ENCODE results near the gene APAF1.
A peak's percentile ranks its signal among the peaks of the same experiment; 100 is the strongest.

The APAF1 gene

GRCh38 chr12:98714426-98714825, 69.3 kb downstream of the APAF1 start:
- no peak overlapping the region for H3K4me3 ChIP-seq (ENCODE audit: low read depth, low read length)
- TF ChIP-seq, protein P1, sequence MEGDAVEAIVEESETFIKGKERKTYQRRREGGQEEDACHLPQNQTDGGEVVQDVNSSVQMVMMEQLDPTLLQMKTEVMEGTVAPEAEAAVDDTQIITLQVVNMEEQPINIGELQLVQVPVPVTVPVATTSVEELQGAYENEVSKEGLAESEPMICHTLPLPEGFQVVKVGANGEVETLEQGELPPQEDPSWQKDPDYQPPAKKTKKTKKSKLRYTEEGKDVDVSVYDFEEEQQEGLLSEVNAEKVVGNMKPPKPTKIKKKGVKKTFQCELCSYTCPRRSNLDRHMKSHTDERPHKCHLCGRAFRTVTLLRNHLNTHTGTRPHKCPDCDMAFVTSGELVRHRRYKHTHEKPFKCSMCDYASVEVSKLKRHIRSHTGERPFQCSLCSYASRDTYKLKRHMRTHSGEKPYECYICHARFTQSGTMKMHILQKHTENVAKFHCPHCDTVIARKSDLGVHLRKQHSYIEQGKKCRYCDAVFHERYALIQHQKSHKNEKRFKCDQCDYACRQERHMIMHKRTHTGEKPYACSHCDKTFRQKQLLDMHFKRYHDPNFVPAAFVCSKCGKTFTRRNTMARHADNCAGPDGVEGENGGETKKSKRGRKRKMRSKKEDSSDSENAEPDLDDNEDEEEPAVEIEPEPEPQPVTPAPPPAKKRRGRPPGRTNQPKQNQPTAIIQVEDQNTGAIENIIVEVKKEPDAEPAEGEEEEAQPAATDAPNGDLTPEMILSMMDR (IDR thresholded peaks at IDR 0.05; ENCODE audit: borderline replicate concordance, insufficient read depth, low read depth, low read length) = no peak

GRCh38 chr12:98719515-98720504, 74.7 kb downstream of the APAF1 start:
- H3K4me3 ChIP-seq (ENCODE audit: low read depth, low read length) = no peak overlapping the region
- TF ChIP-seq, protein P1 (IDR thresholded peaks at IDR 0.05; ENCODE audit: borderline replicate concordance, insufficient read depth, low read depth, low read length) = no peak

DNA sequence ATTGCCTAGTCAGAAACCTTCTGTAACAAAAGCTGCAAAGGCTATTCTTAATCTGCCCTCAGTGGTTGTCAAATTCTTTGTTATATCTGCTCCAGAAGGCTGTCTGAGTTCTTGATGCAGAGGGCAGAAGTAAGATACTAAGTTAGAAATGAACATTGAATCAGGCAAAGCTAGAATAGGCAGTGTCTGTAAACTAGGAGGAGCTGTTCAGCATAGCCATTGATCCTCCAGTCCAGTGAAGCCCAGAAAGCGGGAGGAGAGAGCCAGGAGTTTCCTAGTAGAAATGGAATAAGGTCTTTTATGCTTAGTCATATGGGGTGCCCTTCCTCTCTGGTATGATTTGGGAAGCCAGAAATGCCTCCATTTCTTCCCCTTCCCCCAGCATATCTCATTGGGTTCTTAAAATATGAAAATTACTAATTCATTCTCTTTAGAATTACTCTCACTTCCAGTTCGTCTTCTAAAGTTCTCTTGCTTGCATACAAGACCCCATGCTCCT, 76.2 kb downstream of the APAF1 start:
- no peak overlapping the region for H3K4me3 ChIP-seq (ENCODE audit: low read depth, low read length)
- TF ChIP-seq, protein P1 (IDR thresholded peaks at IDR 0.05; ENCODE audit: borderline replicate concordance, insufficient read depth, low read depth, low read length) = no peak

GRCh38 chr12:98724384-98725155, 79.5 kb downstream of the APAF1 start:
- TF ChIP-seq, protein P1 (IDR thresholded peaks at IDR 0.05; ENCODE audit: borderline replicate concordance, insufficient read depth, low read depth, low read length) = no peak
- H3K4me3 ChIP-seq (ENCODE audit: low read depth, low read length) = no peak overlapping the region

DNA sequence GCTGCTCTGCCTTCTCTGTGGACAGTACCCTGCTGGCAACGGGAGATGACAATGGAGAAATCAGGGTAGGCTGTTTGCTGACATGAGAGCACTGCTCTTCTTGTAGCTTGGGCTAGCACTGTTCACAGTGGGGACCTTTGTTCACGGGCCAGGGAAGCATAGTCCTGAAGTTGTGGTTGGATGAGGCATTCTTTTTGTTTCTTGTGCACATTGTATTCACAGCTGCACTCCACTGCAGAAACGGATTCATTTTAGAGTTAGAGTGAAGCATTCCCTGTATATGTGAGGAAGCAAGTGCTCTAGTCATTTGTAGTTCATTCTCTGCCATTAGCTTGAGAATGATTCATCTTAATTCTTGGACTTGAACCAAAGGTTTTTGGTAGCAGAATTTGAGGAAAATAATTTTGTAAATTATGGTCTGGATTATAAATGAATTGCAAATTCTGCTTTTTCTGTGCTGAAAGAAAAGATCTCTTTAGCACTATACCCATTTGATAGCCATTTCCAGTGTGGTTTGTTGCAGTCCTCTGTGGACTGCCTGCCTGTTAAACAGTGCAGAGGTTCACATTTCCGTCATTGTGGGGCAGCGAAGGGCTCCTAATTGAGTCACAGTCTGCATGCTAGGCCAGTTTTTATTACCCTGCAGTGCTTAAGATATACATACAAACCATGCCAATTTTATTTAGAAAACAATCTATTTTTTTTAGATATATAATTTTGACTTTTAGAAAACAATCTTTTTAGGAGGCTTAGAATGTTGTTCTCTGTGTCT, 80.6 kb downstream of the APAF1 start:
- TF ChIP-seq, protein P1 (IDR thresholded peaks at IDR 0.05; ENCODE audit: borderline replicate concordance, insufficient read depth, low read depth, low read length) = peak; percentile 42; the same call in 1 of the 2 replicates
- no peak overlapping the region for H3K4me3 ChIP-seq (ENCODE audit: low read depth, low read length)

DNA sequence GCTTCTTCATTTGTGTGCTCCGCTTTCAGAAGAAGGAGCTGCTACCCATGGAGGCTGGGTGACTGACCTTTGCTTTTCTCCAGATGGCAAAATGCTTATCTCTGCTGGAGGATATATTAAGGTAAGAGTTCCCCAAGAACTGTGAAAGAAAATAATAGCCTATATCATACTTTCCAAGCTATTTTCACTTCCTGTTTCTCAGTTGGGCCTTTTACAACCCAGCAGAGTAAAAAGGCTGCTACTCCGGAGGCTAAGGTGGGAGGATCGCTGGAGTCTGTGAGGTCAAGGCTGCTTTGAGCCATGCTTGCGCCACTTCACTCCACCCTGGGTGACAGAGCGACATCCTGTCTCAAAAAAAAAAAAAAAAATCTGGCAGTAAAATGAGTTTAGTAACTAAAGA, 82.1 kb downstream of the APAF1 start:
- TF ChIP-seq, protein P1 (IDR thresholded peaks at IDR 0.05; ENCODE audit: borderline replicate concordance, insufficient read depth, low read depth, low read length) = no peak
- H3K4me3 ChIP-seq (ENCODE audit: low read depth, low read length) = no peak overlapping the region
